HEK293 (cell line): ENCODE measurements around the gene ZNF763.

Experiments used
- BCL11A ChIP-seq: fragments of 450-650 bp; formaldehyde crosslinking; IDR thresholded peaks from 2 replicates; pipeline ENCODE4 v1.5.1; 2016; ENCODE audit warnings: low read depth, missing biosample characterization, missing genetic modification characterization
- KLF7 ChIP-seq: fragments of 450-650 bp; formaldehyde crosslinking; IDR thresholded peaks from 2 replicates; pipeline ENCODE4 v1.5.1; 2016; ENCODE audit warnings: missing biosample characterization, missing genetic modification characterization, borderline replicate concordance
- ZBTB1 ChIP-seq: fragments of 450-650 bp; formaldehyde crosslinking; IDR thresholded peaks from 2 replicates; pipeline ENCODE4 v1.5.1; 2016; ENCODE audit warnings: missing biosample characterization, missing genetic modification characterization
- ZBTB20 ChIP-seq: fragments of 450-650 bp; formaldehyde crosslinking; IDR thresholded peaks from 2 replicates; pipeline ENCODE4 v1.5.1; 2016; ENCODE audit warnings: missing biosample characterization, missing genetic modification characterization
- ZFP41 ChIP-seq: fragments of 450-650 bp; formaldehyde crosslinking; IDR thresholded peaks from 2 replicates; pipeline ENCODE4 v1.5.1; 2016; ENCODE audit warnings: missing biosample characterization, missing genetic modification characterization, borderline replicate concordance
- ZNF211 ChIP-seq: fragments of 450-650 bp; formaldehyde crosslinking; IDR thresholded peaks from 2 replicates; pipeline ENCODE4 v1.5.1; 2016; ENCODE audit warnings: low read depth, missing biosample characterization, missing genetic modification characterization
- ZNF23 ChIP-seq: fragments of 450-650 bp; formaldehyde crosslinking; IDR thresholded peaks from 2 replicates; pipeline ENCODE4 v1.5.1; 2016; ENCODE audit warnings: missing biosample characterization, missing genetic modification characterization, borderline replicate concordance
- ZNF350 ChIP-seq: fragments of 450-650 bp; formaldehyde crosslinking; IDR thresholded peaks from 2 replicates; pipeline ENCODE4 v1.5.0; 2017; ENCODE audit warnings: missing biosample characterization, mild to moderate bottlenecking, missing genetic modification characterization
- ZNF394 ChIP-seq: fragments of 450-650 bp; formaldehyde crosslinking; IDR thresholded peaks from 2 replicates; pipeline ENCODE4 v1.5.1; 2016; ENCODE audit warnings: missing biosample characterization, missing genetic modification characterization, mild to moderate bottlenecking, moderate library complexity, borderline replicate concordance

DNA sequence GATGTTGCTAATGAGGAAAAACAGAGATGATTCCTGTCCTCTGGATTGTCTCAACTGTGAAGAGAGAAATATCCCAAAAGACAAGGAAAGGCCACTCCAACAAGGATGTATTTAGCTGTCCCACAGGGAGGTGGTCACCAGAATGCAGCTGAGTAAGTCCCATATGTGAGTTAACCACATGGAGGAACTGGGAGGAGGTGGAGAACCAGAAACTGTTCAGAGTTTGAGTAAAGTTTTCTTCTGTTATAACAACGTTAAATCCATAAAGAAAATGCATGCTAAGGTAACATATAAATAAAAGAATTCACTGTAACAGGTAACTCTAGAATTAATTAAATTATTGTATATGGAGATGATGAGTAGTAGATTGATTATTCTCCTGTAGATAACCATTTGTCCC is 5.3 kb downstream of the ZNF763 start:
- TF ChIP-seq ZNF394 (tag by site-specific recombination) (no peak), KLF7 (tag by site-specific recombination) (no peak), BCL11A (no peak), ZBTB1 (tag by site-specific recombination) (no peak), ZNF211 (tag by site-specific recombination) (no peak), ZBTB20 (tag by site-specific recombination) (no peak), ZNF23 (no peak), ZFP41 (no peak), ZNF350 (no peak)
